GM12891 (cell line): ENCODE results near the gene CYP4A22.

Source experiments
- POLR2A ChIP-seq: IDR thresholded peaks from 2 replicates; pipeline ENCODE4 v1.6.1; 2011; ENCODE audit warnings: low read depth, low read length, control low read depth
- POLR2AphosphoS5 ChIP-seq: IDR thresholded peaks from 2 replicates; pipeline ENCODE4 v1.6.1; 2011; ENCODE audit warnings: low read depth, low read length, control low read depth
- POU2F2 ChIP-seq: IDR thresholded peaks from 2 replicates; pipeline ENCODE4 v1.6.1; 2011; ENCODE audit warnings: low read depth, mild to moderate bottlenecking, control low read depth, low read length, moderate library complexity
- TAF1 ChIP-seq: IDR thresholded peaks from 2 replicates; pipeline ENCODE4 v1.6.1; 2011; ENCODE audit warnings: low read depth, low read length, control low read depth

GRCh38 chr1:47172782-47173181 lies 35.5 kb downstream of the CYP4A22 start:
- TF ChIP-seq POLR2A, result no peak
- no peak for TF ChIP-seq POLR2AphosphoS5
- no peak for TF ChIP-seq TAF1
- no peak for TF ChIP-seq POU2F2
